Tibial artery (tissue), 4 donors: ENCODE results near the gene GADD45B.

Experiments used
- DNase-seq, 2 donors: peaks; one replicate each; pipeline ENCODE4 v3.0.0-alpha.2; 2019
- H3K27ac ChIP-seq, 2 donors: fragments of 200-600 bp; sonication (generic) in 1 of 2; 1 replicate in 1 of 2; 2 replicates in 1 of 2; pipeline ENCODE4 v1.5.1; 2018 to 2019; ENCODE audit warnings: mild to moderate bottlenecking in 1 of 2
- H3K27me3 ChIP-seq, 2 donors: fragments of 200-600 bp; sonication (generic) in 1 of 2; one replicate each; pipeline versions ENCODE4 v1.5.1 to v1.6.0; 2016 to 2019
- H3K36me3 ChIP-seq, 3 donors: fragments of 200-600 bp; sonication (generic) in 2 of 3; one replicate each; pipeline ENCODE4 v1.5.1; 2016 to 2019; ENCODE audit warnings: mild to moderate bottlenecking in 2 of 3
- H3K4me1 ChIP-seq, 4 donors: fragments of 200-600 bp; sonication (generic) in 2 of 4; 1 replicate in 3 of 4; 2 replicates in 1 of 4; pipeline ENCODE4 v1.5.1; 2016 to 2019
- H3K4me3 ChIP-seq, 2 donors: fragments of 200-600 bp; sonication (generic) in 1 of 2; 1 replicate in 1 of 2; 2 replicates in 1 of 2; pipeline ENCODE4 v1.5.1; 2018 to 2019; ENCODE audit warnings: mild to moderate bottlenecking in 2 of 2
- H3K9me3 ChIP-seq, 3 donors: fragments of 200-600 bp; sonication (generic) in 1 of 3; one replicate each; pipeline ENCODE4 v1.5.1; 2016 to 2019
- CTCF ChIP-seq, 2 experiments: fragments of 200-600 bp in 1 of 2; fragments of 450-650 bp in 1 of 2; IDR thresholded peaks; one replicate each; pipeline ENCODE4 v1.5.1; 2017 to 2019; ENCODE audit warnings: antibody characterized with exemption in 2 of 2, mild to moderate bottlenecking in 1 of 2, moderate library complexity in 1 of 2
- intact Hi-C: fragments of 100-400 bp; cut with DNase I; formaldehyde crosslinking; loops from one replicate; pipeline ENCODE4 v1.15.0; 2023; ENCODE audit warnings: low total_unique reads

GADD45B gene

DNA sequence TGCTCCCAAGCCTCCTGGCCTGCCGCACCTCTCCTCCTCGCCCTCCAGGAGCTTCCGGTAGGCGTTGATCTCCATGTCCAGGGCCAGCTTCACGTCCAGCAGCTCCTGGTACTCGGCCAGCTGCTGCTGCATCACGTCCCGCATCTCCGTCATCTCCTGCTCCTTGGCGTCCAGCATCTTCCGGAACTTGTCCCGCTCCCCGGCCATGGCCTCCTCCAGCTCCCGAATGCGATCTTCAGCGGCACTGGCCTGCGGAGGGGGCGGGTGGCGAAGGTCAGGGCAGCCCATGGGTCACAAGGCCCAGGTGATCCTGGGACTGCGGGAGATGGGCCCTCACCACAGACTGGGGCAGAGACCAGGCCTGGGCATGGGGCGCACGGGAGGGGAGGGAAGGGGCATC, 41.7 kb upstream of the GADD45B start:
- H3K36me3 ChIP-seq, result peaks cover 7 to 65% (median 38%) of the 10 kb centered on the region in 3 donors
- intact Hi-C loops, result no loop called here

GRCh38 chr19:2434721-2435265, 41.1 kb upstream of the GADD45B start:
- DNase-seq, result no peak
- no peaks in the 10 kb centered on the region for H3K4me1 ChIP-seq
- TF ChIP-seq CTCF (IDR thresholded peaks at IDR 0.05), result no peak
- H3K36me3 ChIP-seq, result peaks cover 7 to 65% (median 38%) of the 10 kb centered on the region in 3 donors
- no peak overlapping the region for H3K4me3 ChIP-seq
- H3K9me3 ChIP-seq, result no peaks in the 10 kb centered on the region
- H3K27ac ChIP-seq, result no peak overlapping the region
- H3K27me3 ChIP-seq, result no peaks in the 10 kb centered on the region
- intact Hi-C loops, result no loop called here

More for the DNA sequence above, 41.7 kb upstream of the GADD45B start:
- TF ChIP-seq CTCF (IDR thresholded peaks at IDR 0.05), result no peak
- no peak overlapping the region for H3K4me3 ChIP-seq
- no peaks in the 10 kb centered on the region for H3K27me3 ChIP-seq
- no peak for DNase-seq
- peaks cover 0 to 1% (median 0%) of the 10 kb centered on the region in 4 donors for H3K4me1 ChIP-seq
- no peak overlapping the region for H3K27ac ChIP-seq
- no peaks in the 10 kb centered on the region for H3K9me3 ChIP-seq

GRCh38 chr19:2436384-2436783, 39.5 kb upstream of the GADD45B start:
- no peak overlapping the region for H3K27ac ChIP-seq
- H3K36me3 ChIP-seq, result peaks cover 7 to 57% (median 34%) of the 10 kb centered on the region in 3 donors
- DNase-seq, result no peak
- H3K27me3 ChIP-seq, result no peaks in the 10 kb centered on the region
- no peak for TF ChIP-seq CTCF (IDR thresholded peaks at IDR 0.05)
- intact Hi-C loops, result no loop called here
- H3K4me3 ChIP-seq, result no peak overlapping the region
- H3K9me3 ChIP-seq, result no peaks in the 10 kb centered on the region
- H3K4me1 ChIP-seq, result no peaks in the 10 kb centered on the region

- Histone ChIP-seq H3K27ac (no peak overlapping the region), H3K27me3 (no peaks in the 10 kb centered on the region), H3K36me3 (peaks cover 7 to 57% (median 37%) of the 10 kb centered on the region in 3 donors), H3K9me3 (no peaks in the 10 kb centered on the region), H3K4me1 (no peaks in the 10 kb centered on the region), H3K4me3 (no peak overlapping the region)
- intact Hi-C loops, result no loop called here
- no peak for TF ChIP-seq CTCF (IDR thresholded peaks at IDR 0.05)
- no peak for DNase-seq
These were observed 39.0 kb upstream of the GADD45B start for GRCh38 chr19:2436926-2437325.

DNA sequence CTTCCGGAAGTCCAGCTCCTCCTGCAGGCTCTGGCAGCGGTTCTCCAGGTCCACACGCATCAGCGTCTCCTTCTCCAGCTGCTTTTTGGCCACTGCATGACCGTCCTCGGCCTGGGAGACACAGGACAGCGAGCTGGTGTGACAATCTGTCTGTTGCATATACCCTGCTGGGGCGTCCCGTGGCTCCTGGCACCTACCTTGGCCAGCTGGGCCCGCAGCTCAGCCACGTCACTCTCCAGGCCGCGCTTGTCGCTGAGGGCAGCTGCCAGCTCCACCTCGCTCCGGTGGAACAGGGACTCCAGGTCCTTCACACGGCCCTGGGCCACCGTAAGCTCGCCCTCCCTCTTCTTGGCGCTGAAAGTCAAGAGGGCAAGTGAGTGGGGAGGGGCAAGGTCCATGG, 37.7 kb upstream of the GADD45B start:
- peaks cover 7 to 65% (median 38%) of the 10 kb centered on the region in 3 donors for H3K36me3 ChIP-seq
- no peaks in the 10 kb centered on the region for H3K9me3 ChIP-seq
- no peaks in the 10 kb centered on the region for H3K27me3 ChIP-seq
- no peak overlapping the region for H3K27ac ChIP-seq
- intact Hi-C loops, result no loop called here
- no peak overlapping the region for H3K4me3 ChIP-seq
- H3K4me1 ChIP-seq, result no peaks in the 10 kb centered on the region
- DNase-seq, result no peak
- no peak for TF ChIP-seq CTCF (IDR thresholded peaks at IDR 0.05)

DNA sequence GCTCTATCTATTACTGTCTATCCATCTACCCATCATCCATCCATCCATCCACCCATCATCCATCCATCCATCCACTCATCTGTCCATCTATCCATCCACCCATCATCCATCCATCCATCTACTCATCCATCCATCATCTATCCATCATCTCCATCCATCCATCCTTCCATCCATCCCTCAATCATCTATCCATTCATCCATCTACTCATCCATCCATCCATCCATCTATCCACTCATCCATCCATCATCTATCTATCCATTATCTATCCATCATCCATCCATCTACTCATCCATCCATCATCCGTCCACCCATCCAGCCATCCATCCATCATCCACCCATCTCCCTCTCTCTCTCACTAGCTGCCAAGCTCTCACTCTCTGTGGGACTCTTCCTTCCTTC, 35.4 kb upstream of the GADD45B start:
- DNase-seq, result no peak
- TF ChIP-seq CTCF (IDR thresholded peaks at IDR 0.05), result no peak
- H3K36me3 ChIP-seq, result peaks cover 7 to 62% (median 33%) of the 10 kb centered on the region in 3 donors
- intact Hi-C loops, result no loop called here
- H3K27me3 ChIP-seq, result no peaks in the 10 kb centered on the region
- H3K4me1 ChIP-seq, result no peaks in the 10 kb centered on the region
- H3K27ac ChIP-seq, result no peak overlapping the region
- H3K4me3 ChIP-seq, result no peak overlapping the region
- no peaks in the 10 kb centered on the region for H3K9me3 ChIP-seq
